Vagina (tissue), 2 donors: ENCODE results near the gene CCDC83.

Source experiments
- POLR2A ChIP-seq, 2 donors: fragments of 450-650 bp; IDR thresholded peaks; one replicate each; pipeline ENCODE4 v1.6.1; 2017; ENCODE audit warnings: antibody characterized with exemption in 2 of 2, mild to moderate bottlenecking in 2 of 2, moderate library complexity in 2 of 2
- POLR2AphosphoS5 ChIP-seq, 2 donors: sonication (generic); formaldehyde crosslinking; IDR thresholded peaks; one replicate each; pipeline ENCODE4 v1.9.0; 2017; ENCODE audit warnings: antibody characterized with exemption in 2 of 2, mild to moderate bottlenecking in 2 of 2, low read depth in 1 of 2; ENCODE audit not compliant: insufficient read depth in 1 of 2
- TF ChIP-seq, protein P1 (sequence below), 3 experiments: fragments of 450-650 bp in 2 of 3; fragments of 200-600 bp in 1 of 3; sonication (generic) in 1 of 3; IDR thresholded peaks; one replicate each; pipeline ENCODE4 v1.5.1; 2017 to 2019; ENCODE audit warnings: antibody characterized with exemption in 3 of 3, mild to moderate bottlenecking in 2 of 3, moderate library complexity in 2 of 3

DNA sequence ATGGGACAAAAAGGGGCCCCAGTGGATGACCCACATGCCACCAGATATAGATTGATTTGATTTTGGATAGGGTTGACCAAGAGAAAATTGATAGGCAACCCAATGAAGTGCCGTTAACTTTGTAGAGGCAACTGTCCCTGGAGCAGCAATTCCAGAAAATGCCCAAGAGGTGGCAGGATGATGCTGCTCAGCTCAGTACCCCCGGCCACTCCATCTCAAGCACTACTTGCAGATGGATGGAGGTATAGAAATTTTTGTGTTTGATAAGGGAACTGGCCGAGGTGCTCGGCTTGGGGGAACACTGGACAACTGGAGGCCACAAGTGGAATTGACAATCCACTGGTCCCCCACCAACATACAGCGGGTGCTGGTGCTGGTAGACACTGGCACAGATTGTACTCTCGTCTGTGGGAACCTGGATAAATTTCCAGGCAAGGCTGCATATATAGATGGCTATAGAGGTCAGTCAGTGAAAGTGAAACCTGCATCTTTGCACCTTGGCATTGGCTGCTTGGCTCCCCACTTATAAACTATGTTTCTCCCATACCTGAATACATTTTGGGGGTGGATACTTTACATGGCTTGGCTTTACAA lies 86.3 kb downstream of the CCDC83 start:
- TF ChIP-seq POLR2A (IDR thresholded peaks at IDR 0.05) (no peak), POLR2AphosphoS5 (IDR thresholded peaks at IDR 0.05; ENCODE audit: insufficient read depth in 1 of 2, low read depth in 1 of 2) (no peak)
- TF ChIP-seq, protein P1, sequence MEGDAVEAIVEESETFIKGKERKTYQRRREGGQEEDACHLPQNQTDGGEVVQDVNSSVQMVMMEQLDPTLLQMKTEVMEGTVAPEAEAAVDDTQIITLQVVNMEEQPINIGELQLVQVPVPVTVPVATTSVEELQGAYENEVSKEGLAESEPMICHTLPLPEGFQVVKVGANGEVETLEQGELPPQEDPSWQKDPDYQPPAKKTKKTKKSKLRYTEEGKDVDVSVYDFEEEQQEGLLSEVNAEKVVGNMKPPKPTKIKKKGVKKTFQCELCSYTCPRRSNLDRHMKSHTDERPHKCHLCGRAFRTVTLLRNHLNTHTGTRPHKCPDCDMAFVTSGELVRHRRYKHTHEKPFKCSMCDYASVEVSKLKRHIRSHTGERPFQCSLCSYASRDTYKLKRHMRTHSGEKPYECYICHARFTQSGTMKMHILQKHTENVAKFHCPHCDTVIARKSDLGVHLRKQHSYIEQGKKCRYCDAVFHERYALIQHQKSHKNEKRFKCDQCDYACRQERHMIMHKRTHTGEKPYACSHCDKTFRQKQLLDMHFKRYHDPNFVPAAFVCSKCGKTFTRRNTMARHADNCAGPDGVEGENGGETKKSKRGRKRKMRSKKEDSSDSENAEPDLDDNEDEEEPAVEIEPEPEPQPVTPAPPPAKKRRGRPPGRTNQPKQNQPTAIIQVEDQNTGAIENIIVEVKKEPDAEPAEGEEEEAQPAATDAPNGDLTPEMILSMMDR (IDR thresholded peaks at IDR 0.05), result peak; percentile 47 to 70 (median 51)
